Body of pancreas (tissue), 4 donors: ENCODE data around the gene PRDM15.

Experiments
- POLR2A ChIP-seq, 3 donors: fragments of 450-650 bp; IDR thresholded peaks; one replicate each; pipeline ENCODE4 v1.6.1; 2016; ENCODE audit warnings: antibody characterized with exemption in 3 of 3, mild to moderate bottlenecking in 2 of 3
- TF ChIP-seq, protein P1 (sequence below), 7 experiments: fragments of 450-650 bp in 4 of 7; fragments of 200-600 bp in 3 of 7; sonication (generic) in 3 of 7; IDR thresholded peaks; one replicate each; pipeline ENCODE4 v1.5.1; 2016 to 2019; ENCODE audit warnings: antibody characterized with exemption in 7 of 7

GRCh38 chr21:41802684-41803083 lies 76.5 kb downstream of the PRDM15 start:
- TF ChIP-seq, protein P1, sequence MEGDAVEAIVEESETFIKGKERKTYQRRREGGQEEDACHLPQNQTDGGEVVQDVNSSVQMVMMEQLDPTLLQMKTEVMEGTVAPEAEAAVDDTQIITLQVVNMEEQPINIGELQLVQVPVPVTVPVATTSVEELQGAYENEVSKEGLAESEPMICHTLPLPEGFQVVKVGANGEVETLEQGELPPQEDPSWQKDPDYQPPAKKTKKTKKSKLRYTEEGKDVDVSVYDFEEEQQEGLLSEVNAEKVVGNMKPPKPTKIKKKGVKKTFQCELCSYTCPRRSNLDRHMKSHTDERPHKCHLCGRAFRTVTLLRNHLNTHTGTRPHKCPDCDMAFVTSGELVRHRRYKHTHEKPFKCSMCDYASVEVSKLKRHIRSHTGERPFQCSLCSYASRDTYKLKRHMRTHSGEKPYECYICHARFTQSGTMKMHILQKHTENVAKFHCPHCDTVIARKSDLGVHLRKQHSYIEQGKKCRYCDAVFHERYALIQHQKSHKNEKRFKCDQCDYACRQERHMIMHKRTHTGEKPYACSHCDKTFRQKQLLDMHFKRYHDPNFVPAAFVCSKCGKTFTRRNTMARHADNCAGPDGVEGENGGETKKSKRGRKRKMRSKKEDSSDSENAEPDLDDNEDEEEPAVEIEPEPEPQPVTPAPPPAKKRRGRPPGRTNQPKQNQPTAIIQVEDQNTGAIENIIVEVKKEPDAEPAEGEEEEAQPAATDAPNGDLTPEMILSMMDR (IDR thresholded peaks at IDR 0.05): no peak
- no peak for TF ChIP-seq POLR2A (IDR thresholded peaks at IDR 0.05)
